HCT116 (cell line): ENCODE measurements around the gene SLC6A3. TPM values are rescaled to one million over a fixed set of nuclear protein-coding genes. Genes with fewer than 3 reads are reported as not detected.

ENCODE experiments used
- ATAC-seq: fragments of 200-7000 bp; cut with Tn5 transposase; 2 replicates; pipeline ENCODE4 v1.9.1; 2020; ENCODE audit warnings: mild to moderate bottlenecking, moderate library complexity
- BruUV-seq: library from RNA; stranded (reverse); fragments of 400-500 nt; replicated peaks from 2 replicates; lab custom pipeline; 2021; lab: Mats Ljungman, UMichigan
- CTCF ChIA-PET: fragments of 300-600 bp; sonication (Branson Sonifier 250); formaldehyde crosslinking; loops from one replicate; lab custom pipeline; 2021; ENCODE audit warnings: antibody characterized with exemption; lab: Charles Lee
- POLR2A ChIA-PET: fragments of 300-600, 350-600 bp; sonication (Branson Sonifier 250); formaldehyde crosslinking; loops from one replicate; lab custom pipeline; 2021; ENCODE audit warnings: antibody characterized with exemption; lab: Charles Lee
- RAD21 ChIA-PET, 2 experiments: fragments of 300-600 bp; sonication (Branson Sonifier 250); formaldehyde crosslinking; loops; one replicate each; lab custom pipeline; 2023; ENCODE audit warnings: low total read pairs in 2 of 2; ENCODE audit not compliant: uncharacterized antibody in 2 of 2, unreplicated experiment in 2 of 2, low non-redundant PET in 1 of 2; lab: Charles Lee
- DNase-seq: peaks from one replicate; pipeline ENCODE4 v3.0.0-alpha.2; 2010; ENCODE audit warnings: low read depth, low spot score
- H2AFZ ChIP-seq: fragments of 200-600 bp; shearing (Covaris generic), sonication (generic); 2 replicates; pipeline ENCODE4 v1.6.1; 2017; ENCODE audit warnings: low read depth, mixed run types, mixed read lengths, antibody characterized with exemption, low read length; ENCODE audit not compliant: poor library complexity, severe bottlenecking
- H3K27ac ChIP-seq: 2 replicates; pipeline ENCODE4 v1.5.1; 2012; ENCODE audit warnings: low read depth, low read length
- H3K27me3 ChIP-seq: fragments of 200-600 bp; sonication (generic); 2 replicates; pipeline ENCODE4 v1.6.1; 2016; ENCODE audit warnings: mixed run types, low read length, mixed read lengths; ENCODE audit not compliant: insufficient read depth
- H3K36me3 ChIP-seq, 2 experiments: fragments of 200-500 bp in 1 of 2; fragments of 200-600 bp in 1 of 2; sonication (Bioruptor generic) in 1 of 2; sonication (generic) in 1 of 2; 2 replicates each; pipeline versions ENCODE4 v1.5.1 to v1.6.1; 2014 to 2016; ENCODE audit warnings: low read length in 2 of 2, inconsistent platforms in 1 of 2, mixed read lengths in 1 of 2, mixed run types in 1 of 2; ENCODE audit not compliant: insufficient read depth in 2 of 2, control insufficient read depth in 1 of 2
- H3K4me1 ChIP-seq, 2 experiments: fragments of 200-600 bp in 1 of 2; sonication (generic) in 1 of 2; 2 replicates each; pipeline versions ENCODE4 v1.5.1 to v1.6.1; 2012 to 2017; ENCODE audit warnings: low read length in 2 of 2, inconsistent platforms in 1 of 2, mild to moderate bottlenecking in 1 of 2, mixed read lengths in 1 of 2, mixed run types in 1 of 2, moderate library complexity in 1 of 2; ENCODE audit not compliant: insufficient read depth in 2 of 2, control insufficient read depth in 1 of 2
- H3K4me2 ChIP-seq: fragments of 200-600 bp; sonication (generic); 2 replicates; pipeline ENCODE4 v1.6.1; 2017; ENCODE audit warnings: mixed run types, low read length, mixed read lengths
- H3K4me3 ChIP-seq, 2 experiments: fragments of 200-600 bp in 1 of 2; sonication (generic) in 1 of 2; replicated peaks in 1 of 2; 2 replicates each; pipeline ENCODE4 v1.5.1; 2011 to 2016; ENCODE audit warnings: low read length in 2 of 2, control low read depth in 1 of 2, low read depth in 1 of 2, mild to moderate bottlenecking in 1 of 2, mixed read lengths in 1 of 2, mixed run types in 1 of 2
- H3K79me2 ChIP-seq: fragments of 200-600 bp; sonication (generic); 2 replicates; pipeline ENCODE4 v1.6.1; 2017; ENCODE audit warnings: mild to moderate bottlenecking, mixed run types, low read length, moderate library complexity, mixed read lengths; ENCODE audit not compliant: insufficient read depth
- H3K9ac ChIP-seq: fragments of 200-600 bp; sonication (generic); 2 replicates; pipeline ENCODE4 v1.6.1; 2016; ENCODE audit warnings: low read length, mixed read lengths
- H3K9me2 ChIP-seq: fragments of 200-600 bp; sonication (generic), shearing (Covaris generic); 2 replicates; pipeline ENCODE4 v1.6.1; 2017; ENCODE audit warnings: mixed run types, mild to moderate bottlenecking, moderate library complexity; ENCODE audit not compliant: insufficient read depth
- H3K9me3 ChIP-seq, 2 experiments: fragments of 200-500 bp in 1 of 2; fragments of 200-600 bp in 1 of 2; sonication (Bioruptor generic) in 1 of 2; sonication (generic) in 1 of 2; 2 replicates each; pipeline ENCODE4 v1.6.1; 2014 to 2017; ENCODE audit warnings: low read length in 2 of 2, mixed read lengths in 2 of 2, inconsistent platforms in 1 of 2, low read depth in 1 of 2, mild to moderate bottlenecking in 1 of 2, mixed run types in 1 of 2, moderate library complexity in 1 of 2; ENCODE audit not compliant: control insufficient read depth in 1 of 2, insufficient read depth in 1 of 2
- H4K20me1 ChIP-seq: fragments of 200-600 bp; sonication (generic), shearing (Covaris generic); 2 replicates; pipeline ENCODE4 v1.6.1; 2017; ENCODE audit warnings: mixed run types, mild to moderate bottlenecking, moderate library complexity; ENCODE audit not compliant: insufficient read depth
- EGR1 ChIP-seq: IDR thresholded peaks from 2 replicates; pipeline ENCODE4 v1.6.1; 2012; ENCODE audit warnings: low read depth
- ELF1 ChIP-seq: IDR thresholded peaks from 2 replicates; pipeline ENCODE4 v1.6.1; 2012; ENCODE audit warnings: low read depth, borderline replicate concordance
- EZH2 ChIP-seq: fragments of 200-600 bp; sonication (generic); IDR thresholded peaks from 2 replicates; pipeline ENCODE4 v1.6.1; 2017; ENCODE audit warnings: antibody characterized with exemption, mixed run types
- EZH2phosphoT487 ChIP-seq: fragments of 200-600 bp; IDR thresholded peaks from 2 replicates; pipeline ENCODE4 v1.6.1; 2018; ENCODE audit warnings: antibody characterized with exemption, borderline replicate concordance
- FOSL1 ChIP-seq: IDR thresholded peaks from 2 replicates; pipeline ENCODE4 v1.6.1; 2012; ENCODE audit warnings: low read depth
- JUND ChIP-seq: IDR thresholded peaks from 2 replicates; pipeline ENCODE4 v1.6.1; 2012
- RAD21 ChIP-seq: IDR thresholded peaks from 2 replicates; pipeline ENCODE4 v1.6.1; 2012; ENCODE audit warnings: low read depth, mild to moderate bottlenecking
- SIN3A ChIP-seq: IDR thresholded peaks from 2 replicates; pipeline ENCODE4 v1.6.1; 2012; ENCODE audit warnings: low read depth
- SRF ChIP-seq: IDR thresholded peaks from 2 replicates; pipeline ENCODE4 v1.6.1; 2012; ENCODE audit warnings: low read depth
- YY1 ChIP-seq: IDR thresholded peaks from 2 replicates; pipeline ENCODE4 v1.6.1; 2011; ENCODE audit warnings: low read length, low read depth, moderate library complexity, mild to moderate bottlenecking; ENCODE audit not compliant: insufficient replicate concordance; ENCODE audit errors: extremely low read depth
- ZFX ChIP-seq: fragments of 450-650 bp; IDR thresholded peaks from 2 replicates; pipeline ENCODE4 v1.6.1; 2017
- ZNF274 ChIP-seq: fragments of 200-500 bp; sonication (Bioruptor generic); IDR thresholded peaks from 2 replicates; pipeline ENCODE4 v1.6.1; 2014; ENCODE audit warnings: mild to moderate bottlenecking, low read depth, low read length, inconsistent platforms
- intact Hi-C: fragments of 100-400 bp; cut with micrococcal nuclease; formaldehyde crosslinking; loops from 2 replicates; pipeline ENCODE4 v1.10.0; 2022
- total RNA-seq: library from RNA; stranded (reverse); gene quantifications from one replicate; pipeline ENCODE4 v1.2.1, GENCODE V29; 2021; ENCODE audit not compliant: unreplicated experiment
- TF ChIP-seq, protein P1 (sequence below): IDR thresholded peaks from 2 replicates; pipeline ENCODE4 v1.6.1; 2012
- TF ChIP-seq, protein P2 (sequence below): IDR thresholded peaks from 2 replicates; pipeline ENCODE4 v1.6.1; 2011; ENCODE audit warnings: mild to moderate bottlenecking, low read length, moderate library complexity; ENCODE audit not compliant: insufficient replicate concordance; ENCODE audit errors: extremely low read depth
- TF ChIP-seq, protein P3 (sequence below): IDR thresholded peaks from 2 replicates; pipeline ENCODE4 v1.6.1; 2012; ENCODE audit warnings: low read depth

SLC6A3 gene
- total RNA-seq, 1 experiment from 2014 or later = not detected

DNA sequence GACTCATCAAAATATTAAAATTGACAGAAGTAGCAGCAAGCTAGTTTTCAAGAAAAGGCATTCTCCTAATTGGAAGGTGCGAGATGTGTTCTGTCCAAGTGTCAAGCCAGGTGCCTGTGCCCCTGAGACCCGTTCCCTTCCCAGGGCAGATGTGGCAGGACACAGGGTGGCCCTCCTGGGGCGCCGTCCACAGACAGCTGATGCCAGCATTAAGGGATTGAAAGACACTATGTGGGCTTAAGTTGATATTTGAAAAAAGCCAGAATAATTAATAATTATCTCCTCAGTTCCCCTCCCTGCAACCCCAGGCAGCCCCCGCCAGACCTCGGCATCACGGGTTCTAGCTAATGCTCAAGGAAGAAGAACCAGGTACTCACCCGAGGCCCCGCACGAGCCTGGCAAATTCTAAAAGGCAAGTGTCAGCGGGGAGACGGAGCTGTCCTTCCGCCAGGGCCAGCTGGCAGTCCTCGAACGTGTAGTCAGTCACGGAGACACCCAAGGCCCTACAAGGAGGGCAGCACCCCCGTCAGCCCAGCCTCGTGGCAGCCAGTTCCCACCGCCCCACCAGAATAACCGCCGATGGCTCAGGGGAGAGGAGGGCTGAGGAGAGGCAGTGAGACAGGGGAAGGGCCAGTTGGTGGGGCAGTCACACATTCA lies 29.1 kb upstream of the SLC6A3 start:
- Histone ChIP-seq H2AFZ (no peak overlapping the region), H3K27me3 (no peaks in the 10 kb centered on the region), H3K9me3 (no peaks in the 10 kb centered on the region), H3K27ac (no peak overlapping the region), H3K4me1 (no peaks in the 10 kb centered on the region), H4K20me1 (no peaks in the 10 kb centered on the region), H3K4me3 (no peak overlapping the region), H3K4me2 (no peak overlapping the region), H3K9me2 (no peaks in the 10 kb centered on the region), H3K36me3 (peaks cover 17 to 37% of the 10 kb centered on the region in 2 experiments; a peak in 3 of 4 replicates), H3K9ac (no peak overlapping the region), H3K79me2 (no peaks in the 10 kb centered on the region)
- ChIA-PET CTCF (no interaction called here), RAD21 (no interaction called here), POLR2A (no interaction called here)
- BruUV-seq = no TSS peak
- no peak for DNase-seq
- intact Hi-C loops = no loop called here
- no peak for ATAC-seq
- TF ChIP-seq EGR1 (no peak), SRF (no peak), YY1 (no peak), ELF1 (no peak), SIN3A (no peak), EZH2phosphoT487 (no peak), ZNF274 (no peak), EZH2 (no peak)
- TF ChIP-seq, protein P1, sequence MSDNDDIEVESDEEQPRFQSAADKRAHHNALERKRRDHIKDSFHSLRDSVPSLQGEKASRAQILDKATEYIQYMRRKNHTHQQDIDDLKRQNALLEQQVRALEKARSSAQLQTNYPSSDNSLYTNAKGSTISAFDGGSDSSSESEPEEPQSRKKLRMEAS = no peak

DNA sequence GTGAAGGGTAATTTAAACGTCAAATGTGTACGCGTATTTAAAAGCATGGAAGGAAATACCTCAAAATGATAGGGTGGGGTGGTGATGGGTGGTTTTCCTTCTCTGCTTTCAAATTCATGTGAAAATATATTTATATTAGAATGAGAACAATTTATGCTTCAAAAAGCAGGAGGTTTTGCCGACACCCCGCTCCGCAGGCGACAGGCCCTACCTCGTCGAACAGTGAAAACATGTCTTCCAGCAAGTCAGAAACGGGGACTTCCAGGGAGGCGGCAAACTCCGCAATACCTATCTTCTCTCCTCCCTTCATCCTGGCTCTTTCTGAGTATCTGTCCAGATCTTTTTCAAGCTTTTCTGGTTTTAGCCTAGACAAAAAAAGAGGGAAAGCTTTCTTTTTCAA lies 28.5 kb upstream of the SLC6A3 start:
- no peak for ATAC-seq
- H3K36me3 ChIP-seq = peaks cover 14 to 31% of the 10 kb centered on the region in 2 experiments; a peak in 3 of 4 replicates
- POLR2A ChIA-PET = no interaction called here
- TF ChIP-seq RAD21 (no peak), YY1 (no peak), EGR1 (no peak), SIN3A (no peak), JUND (no peak), FOSL1 (no peak), ZFX (no peak), ZNF274 (no peak), EZH2phosphoT487 (no peak)
- TF ChIP-seq, protein P2, sequence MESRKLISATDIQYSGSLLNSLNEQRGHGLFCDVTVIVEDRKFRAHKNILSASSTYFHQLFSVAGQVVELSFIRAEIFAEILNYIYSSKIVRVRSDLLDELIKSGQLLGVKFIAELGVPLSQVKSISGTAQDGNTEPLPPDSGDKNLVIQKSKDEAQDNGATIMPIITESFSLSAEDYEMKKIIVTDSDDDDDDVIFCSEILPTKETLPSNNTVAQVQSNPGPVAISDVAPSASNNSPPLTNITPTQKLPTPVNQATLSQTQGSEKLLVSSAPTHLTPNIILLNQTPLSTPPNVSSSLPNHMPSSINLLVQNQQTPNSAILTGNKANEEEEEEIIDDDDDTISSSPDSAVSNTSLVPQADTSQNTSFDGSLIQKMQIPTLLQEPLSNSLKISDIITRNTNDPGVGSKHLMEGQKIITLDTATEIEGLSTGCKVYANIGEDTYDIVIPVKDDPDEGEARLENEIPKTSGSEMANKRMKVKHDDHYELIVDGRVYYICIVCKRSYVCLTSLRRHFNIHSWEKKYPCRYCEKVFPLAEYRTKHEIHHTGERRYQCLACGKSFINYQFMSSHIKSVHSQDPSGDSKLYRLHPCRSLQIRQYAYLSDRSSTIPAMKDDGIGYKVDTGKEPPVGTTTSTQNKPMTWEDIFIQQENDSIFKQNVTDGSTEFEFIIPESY = no peak
- TF ChIP-seq, protein P3, sequence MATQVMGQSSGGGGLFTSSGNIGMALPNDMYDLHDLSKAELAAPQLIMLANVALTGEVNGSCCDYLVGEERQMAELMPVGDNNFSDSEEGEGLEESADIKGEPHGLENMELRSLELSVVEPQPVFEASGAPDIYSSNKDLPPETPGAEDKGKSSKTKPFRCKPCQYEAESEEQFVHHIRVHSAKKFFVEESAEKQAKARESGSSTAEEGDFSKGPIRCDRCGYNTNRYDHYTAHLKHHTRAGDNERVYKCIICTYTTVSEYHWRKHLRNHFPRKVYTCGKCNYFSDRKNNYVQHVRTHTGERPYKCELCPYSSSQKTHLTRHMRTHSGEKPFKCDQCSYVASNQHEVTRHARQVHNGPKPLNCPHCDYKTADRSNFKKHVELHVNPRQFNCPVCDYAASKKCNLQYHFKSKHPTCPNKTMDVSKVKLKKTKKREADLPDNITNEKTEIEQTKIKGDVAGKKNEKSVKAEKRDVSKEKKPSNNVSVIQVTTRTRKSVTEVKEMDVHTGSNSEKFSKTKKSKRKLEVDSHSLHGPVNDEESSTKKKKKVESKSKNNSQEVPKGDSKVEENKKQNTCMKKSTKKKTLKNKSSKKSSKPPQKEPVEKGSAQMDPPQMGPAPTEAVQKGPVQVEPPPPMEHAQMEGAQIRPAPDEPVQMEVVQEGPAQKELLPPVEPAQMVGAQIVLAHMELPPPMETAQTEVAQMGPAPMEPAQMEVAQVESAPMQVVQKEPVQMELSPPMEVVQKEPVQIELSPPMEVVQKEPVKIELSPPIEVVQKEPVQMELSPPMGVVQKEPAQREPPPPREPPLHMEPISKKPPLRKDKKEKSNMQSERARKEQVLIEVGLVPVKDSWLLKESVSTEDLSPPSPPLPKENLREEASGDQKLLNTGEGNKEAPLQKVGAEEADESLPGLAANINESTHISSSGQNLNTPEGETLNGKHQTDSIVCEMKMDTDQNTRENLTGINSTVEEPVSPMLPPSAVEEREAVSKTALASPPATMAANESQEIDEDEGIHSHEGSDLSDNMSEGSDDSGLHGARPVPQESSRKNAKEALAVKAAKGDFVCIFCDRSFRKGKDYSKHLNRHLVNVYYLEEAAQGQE = no peak

More for the DNA sequence above, 28.5 kb upstream of the SLC6A3 start:
- ChIA-PET RAD21 (no interaction called here), CTCF (no interaction called here)
- intact Hi-C loops = no loop called here
- Histone ChIP-seq H3K4me3 (no peak overlapping the region), H3K4me1 (no peaks in the 10 kb centered on the region), H3K9ac (no peak overlapping the region), H2AFZ (no peak overlapping the region), H3K27ac (no peak overlapping the region), H3K9me3 (no peaks in the 10 kb centered on the region), H3K79me2 (no peaks in the 10 kb centered on the region), H4K20me1 (no peaks in the 10 kb centered on the region), H3K4me2 (no peak overlapping the region), H3K9me2 (no peaks in the 10 kb centered on the region), H3K27me3 (no peaks in the 10 kb centered on the region)
- no peak for DNase-seq
- BruUV-seq = no TSS peak
